SK-N-SH (cell line): ENCODE data around the gene PIR. TPM values are rescaled to one million over a fixed set of nuclear protein-coding genes. Genes with fewer than 3 reads are reported as not detected.

Experiments used
- CTCF ChIA-PET: fragments of 300-600, 350-600 bp; formaldehyde crosslinking; extraction: SDS; loops from one replicate; lab custom pipeline; 2021; lab: Yijun Ruan, JAX
- POLR2A ChIA-PET: fragments of 350-600 bp; sonication (Branson Sonifier 250); formaldehyde crosslinking; extraction: SDS; loops from one replicate; lab custom pipeline; 2020; ENCODE audit warnings: antibody characterized with exemption, inconsistent platforms; lab: Yijun Ruan, JAX
- DNase-seq: peaks from one replicate; pipeline ENCODE4 v3.0.0; 2012
- H2AFZ ChIP-seq: fragments of 200-600 bp; sonication (generic); 2 replicates; pipeline ENCODE4 v1.8.1; 2016; ENCODE audit warnings: antibody characterized with exemption, mild to moderate bottlenecking, low read depth
- H3F3A ChIP-seq: fragments of 200-600 bp; sonication (generic); replicated peaks from 2 replicates; pipeline ENCODE3; 2016; ENCODE audit warnings: antibody characterized with exemption, mild to moderate bottlenecking; ENCODE audit not compliant: insufficient read depth
- H3K27ac ChIP-seq, 2 experiments: fragments of 200-500 bp in 1 of 2; fragments of 200-600 bp in 1 of 2; sonication (Bioruptor generic) in 1 of 2; sonication (generic), shearing (Covaris generic) in 1 of 2; 2 replicates each; pipeline versions ENCODE4 v1.5.1 to v1.6.1; 2014 to 2016; ENCODE audit warnings: low read depth in 2 of 2, inconsistent platforms in 1 of 2, low read length in 1 of 2, mild to moderate bottlenecking in 1 of 2, mixed read lengths in 1 of 2
- H3K27me3 ChIP-seq: fragments of 200-600 bp; sonication (generic), shearing (Covaris generic); 2 replicates; pipeline ENCODE4 v1.6.1; 2016; ENCODE audit warnings: mixed run types; ENCODE audit not compliant: insufficient read depth
- H3K36me3 ChIP-seq, 2 experiments: fragments of 200-500 bp in 1 of 2; fragments of 200-600 bp in 1 of 2; sonication (Bioruptor generic) in 1 of 2; sonication (generic) in 1 of 2; replicated peaks in 1 of 2; 2 replicates each; pipeline versions ENCODE3 to v1.5.1; 2014 to 2016; ENCODE audit warnings: low read length in 1 of 2, mild to moderate bottlenecking in 1 of 2; ENCODE audit not compliant: insufficient read depth in 2 of 2, control insufficient read depth in 1 of 2
- H3K4me1 ChIP-seq, 2 experiments: fragments of 200-500 bp in 1 of 2; fragments of 200-600 bp in 1 of 2; sonication (Bioruptor generic) in 1 of 2; sonication (generic), shearing (Covaris generic) in 1 of 2; 2 replicates each; pipeline versions ENCODE4 v1.5.1 to v1.6.1; 2014 to 2016; ENCODE audit warnings: low read depth in 1 of 2, low read length in 1 of 2, mixed run types in 1 of 2; ENCODE audit not compliant: insufficient read depth in 2 of 2, control insufficient read depth in 1 of 2
- H3K4me2 ChIP-seq: fragments of 200-600 bp; sonication (generic), shearing (Covaris generic); 2 replicates; pipeline ENCODE4 v1.6.1; 2017; ENCODE audit warnings: mixed run types
- H3K4me3 ChIP-seq, 2 experiments: fragments of 200-500 bp in 1 of 2; fragments of 200-600 bp in 1 of 2; sonication (Bioruptor generic) in 1 of 2; sonication (generic), shearing (Covaris generic) in 1 of 2; 2 replicates each; pipeline versions ENCODE4 v1.5.1 to v1.8.1; 2014 to 2016; ENCODE audit warnings: low read depth in 2 of 2, inconsistent platforms in 1 of 2, low read length in 1 of 2, mild to moderate bottlenecking in 1 of 2, mixed read lengths in 1 of 2, moderate library complexity in 1 of 2
- H3K79me2 ChIP-seq: fragments of 200-600 bp; sonication (generic); 2 replicates; pipeline ENCODE4 v1.8.1; 2017; ENCODE audit warnings: mild to moderate bottlenecking; ENCODE audit not compliant: insufficient read depth
- H3K9ac ChIP-seq: fragments of 200-600 bp; sonication (generic); 2 replicates; pipeline ENCODE4 v1.6.1; 2017; ENCODE audit warnings: mixed run types
- H3K9me2 ChIP-seq: fragments of 200-600 bp; sonication (generic); 2 replicates; pipeline ENCODE4 v1.6.1; 2017; ENCODE audit warnings: mixed run types
- H3K9me3 ChIP-seq: fragments of 200-600 bp; sonication (generic); 2 replicates; pipeline ENCODE4 v1.6.1; 2017; ENCODE audit warnings: mixed run types, mild to moderate bottlenecking, moderate library complexity
- H4K20me1 ChIP-seq: fragments of 200-600 bp; sonication (generic); 2 replicates; pipeline ENCODE4 v1.6.1; 2017; ENCODE audit warnings: mild to moderate bottlenecking, mixed run types; ENCODE audit not compliant: insufficient read depth
- ELF1 ChIP-seq: IDR thresholded peaks from 2 replicates; pipeline ENCODE4 v1.4.0; 2012
- EP300 ChIP-seq, 2 experiments: IDR thresholded peaks; 2 replicates each; pipeline versions ENCODE4 v1.4.0 to v1.6.1; 2012; ENCODE audit warnings: borderline replicate concordance in 1 of 2, low read depth in 1 of 2, low read length in 1 of 2
- EZH2phosphoT487 ChIP-seq: fragments of 200-600 bp; sonication (generic); IDR thresholded peaks from 2 replicates; pipeline ENCODE4 v1.6.1; 2017; ENCODE audit warnings: low read depth, mixed run types, mild to moderate bottlenecking, antibody characterized with exemption, moderate library complexity, borderline replicate concordance
- FOSL2 ChIP-seq: IDR thresholded peaks from 2 replicates; pipeline ENCODE4 v1.4.0; 2012; ENCODE audit warnings: low read depth, mild to moderate bottlenecking, moderate library complexity, borderline replicate concordance
- FOXM1 ChIP-seq: IDR thresholded peaks from 2 replicates; pipeline ENCODE4 v1.4.0; 2012; ENCODE audit warnings: low read depth, mild to moderate bottlenecking
- GABPA ChIP-seq: IDR thresholded peaks from 2 replicates; pipeline ENCODE4 v1.4.0; 2012; ENCODE audit warnings: low read depth, mild to moderate bottlenecking
- GATA2 ChIP-seq: sonication (generic); formaldehyde crosslinking; IDR thresholded peaks from 2 replicates; pipeline ENCODE4 v1.5.0; 2020; ENCODE audit warnings: mild to moderate bottlenecking, missing genetic modification reagents
- JUND ChIP-seq: IDR thresholded peaks from 2 replicates; pipeline ENCODE4 v1.4.0; 2012
- MXI1 ChIP-seq: IDR thresholded peaks from 2 replicates; pipeline ENCODE4 v1.6.1; 2012; ENCODE audit warnings: mild to moderate bottlenecking, low read depth, low read length, improper control_type of control experiment
- NRF1 ChIP-seq: IDR thresholded peaks from 2 replicates; pipeline ENCODE4 v1.6.1; 2012; ENCODE audit warnings: low read depth, mild to moderate bottlenecking, low read length
- RAD21 ChIP-seq: IDR thresholded peaks from 2 replicates; pipeline ENCODE4 v1.6.1; 2012; ENCODE audit warnings: mild to moderate bottlenecking, low read length
- RCOR1 ChIP-seq: fragments of 150-350 bp; IDR thresholded peaks from 2 replicates; pipeline ENCODE4 v1.6.1; 2017; ENCODE audit warnings: antibody characterized with exemption, low read length
- RFX5 ChIP-seq: IDR thresholded peaks from 2 replicates; pipeline ENCODE4 v1.6.1; 2012; ENCODE audit warnings: mild to moderate bottlenecking, improper control_type of control experiment, low read length
- SIN3A ChIP-seq: IDR thresholded peaks from 2 replicates; pipeline ENCODE4 v1.6.1; 2012; ENCODE audit warnings: low read depth, mild to moderate bottlenecking, low read length, moderate library complexity, borderline replicate concordance
- WGBS: methylation state at CpG from one replicate; pipeline ENCODE4 v1.1.6; 2017; ENCODE audit warnings: low lambda C conversion rate; 5-methylcytosine and 5-hydroxymethylcytosine counted together
- polyA plus RNA-seq, 3 experiments: library from polyadenylated mRNA; depleted of rRNA; stranded (reverse); fragments of >200 nt; gene quantifications; 2 replicates each; pipeline ENCODE4 v1.2.3, GENCODE V29; 2012
- TF ChIP-seq, protein P1 (sequence below): IDR thresholded peaks from 2 replicates; pipeline ENCODE4 v1.4.0; 2012; ENCODE audit warnings: low read depth, borderline replicate concordance
- TF ChIP-seq, protein P2 (sequence below): fragments of 150-350 bp; IDR thresholded peaks from 2 replicates; pipeline ENCODE4 v1.6.1; 2017; ENCODE audit warnings: antibody characterized with exemption, low read length, low read depth, borderline replicate concordance
- TF ChIP-seq, protein P3 (sequence below): IDR thresholded peaks from 2 replicates; pipeline ENCODE4 v1.4.0; 2012; ENCODE audit warnings: low read depth
- TF ChIP-seq, protein P4 (sequence below): fragments of 150-350 bp; IDR thresholded peaks from 2 replicates; pipeline ENCODE4 v1.6.1; 2016; ENCODE audit warnings: mild to moderate bottlenecking, low read depth, low read length
- TF ChIP-seq, protein P5 (sequence below): fragments of 200-600 bp; sonication (generic); IDR thresholded peaks from 2 replicates; pipeline ENCODE4 v1.6.1; 2017; ENCODE audit warnings: antibody characterized with exemption, mild to moderate bottlenecking, moderate library complexity

PIR gene
- polyA plus RNA-seq, 1 of the 3 experiments (the other 2 are of a cell fraction), result 12.3 TPM

DNA sequence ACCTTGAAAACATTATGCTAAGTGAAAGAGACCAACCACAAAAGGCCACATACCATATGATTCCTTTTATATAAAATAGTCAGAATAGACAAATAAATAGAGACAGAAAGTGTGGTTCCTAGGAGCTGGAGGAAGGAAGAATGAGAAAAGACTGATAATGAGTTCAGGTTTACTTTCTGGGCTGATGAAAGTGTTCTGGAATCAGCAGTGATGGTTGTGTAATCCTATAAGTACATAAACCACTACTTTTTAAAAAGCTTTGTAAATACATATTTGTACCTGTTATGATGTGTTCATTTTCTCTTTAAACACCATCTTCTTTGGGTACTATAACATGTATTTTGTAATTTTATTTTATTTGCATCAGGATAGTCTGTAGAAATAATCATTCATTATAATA, 20.6 kb downstream of the PIR start:
- CTCF ChIA-PET, result interaction anchor here (2.2 to 2.3 kb wide), 2 partner anchors 21 to 93 kb away, joined by 18 read pairs; partner anchors contain the start of gene PIR

DNA sequence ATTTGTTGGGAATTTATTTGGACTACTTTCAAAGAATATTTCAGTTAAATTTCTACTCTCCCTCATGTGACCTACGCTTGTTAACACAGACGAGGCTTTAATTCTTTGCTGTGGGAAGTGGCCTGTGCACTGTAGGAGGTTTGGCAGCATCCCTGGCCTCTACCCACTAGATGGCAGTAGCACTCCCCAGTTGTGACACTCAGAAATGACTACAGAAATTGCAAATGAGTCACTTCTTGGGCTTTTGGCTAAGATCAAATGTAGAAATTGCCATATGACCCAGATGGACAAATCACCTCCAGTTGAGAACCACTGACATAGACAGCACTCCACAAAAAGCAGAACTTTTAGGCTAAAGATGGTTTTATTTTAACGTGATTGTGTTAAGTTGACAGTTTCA, 22.1 kb downstream of the PIR start:
- no peaks in the 10 kb centered on the region for H3K9me2 ChIP-seq
- 22% methylated on average over 3 of the region's 3 CpGs for WGBS
- H3K9ac ChIP-seq, result no peak overlapping the region
- ChIA-PET CTCF (interaction anchor here (0.6 to 2.3 kb wide), 15 partner anchors 11 to 172 kb away, joined by 3 to 18 read pairs (median 4); partner anchors contain the start of gene PIR), POLR2A (no interaction called here)
- H3F3A ChIP-seq, result no peaks in the 10 kb centered on the region
- no peak overlapping the region for H3K4me3 ChIP-seq
- no peak overlapping the region for H2AFZ ChIP-seq
- H3K79me2 ChIP-seq, result no peaks in the 10 kb centered on the region
- no peaks in the 10 kb centered on the region for H4K20me1 ChIP-seq
- DNase-seq, result peak; percentile 54
- no peaks in the 10 kb centered on the region for H3K27me3 ChIP-seq
- peaks cover 0 to 8% of the 10 kb centered on the region in 2 experiments; a peak in 2 of 4 replicates for H3K4me1 ChIP-seq
- H3K36me3 ChIP-seq, result peaks cover 0 to 2% of the 10 kb centered on the region in 2 experiments
- H3K9me3 ChIP-seq, result no peaks in the 10 kb centered on the region
- H3K27ac ChIP-seq, result no peak overlapping the region; a peak in 2 of 4 replicates
- H3K4me2 ChIP-seq, result no peak overlapping the region
- TF ChIP-seq ELF1, result no peak
- no peak for TF ChIP-seq EP300 (IDR thresholded peaks at IDR 0.05; ENCODE audit: borderline replicate concordance in 1 of 2, low read depth in 1 of 2, low read length in 1 of 2)
- TF ChIP-seq JUND, result no peak
- no peak for TF ChIP-seq RFX5
- TF ChIP-seq SIN3A, result no peak
- peak; percentile 85 for TF ChIP-seq RAD21
- TF ChIP-seq, protein P1, sequence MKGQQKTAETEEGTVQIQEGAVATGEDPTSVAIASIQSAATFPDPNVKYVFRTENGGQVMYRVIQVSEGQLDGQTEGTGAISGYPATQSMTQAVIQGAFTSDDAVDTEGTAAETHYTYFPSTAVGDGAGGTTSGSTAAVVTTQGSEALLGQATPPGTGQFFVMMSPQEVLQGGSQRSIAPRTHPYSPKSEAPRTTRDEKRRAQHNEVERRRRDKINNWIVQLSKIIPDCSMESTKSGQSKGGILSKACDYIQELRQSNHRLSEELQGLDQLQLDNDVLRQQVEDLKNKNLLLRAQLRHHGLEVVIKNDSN, result no peak
- peak; percentile 39; the same call in 1 of the 2 replicates for TF ChIP-seq FOSL2
- TF ChIP-seq, protein P2, sequence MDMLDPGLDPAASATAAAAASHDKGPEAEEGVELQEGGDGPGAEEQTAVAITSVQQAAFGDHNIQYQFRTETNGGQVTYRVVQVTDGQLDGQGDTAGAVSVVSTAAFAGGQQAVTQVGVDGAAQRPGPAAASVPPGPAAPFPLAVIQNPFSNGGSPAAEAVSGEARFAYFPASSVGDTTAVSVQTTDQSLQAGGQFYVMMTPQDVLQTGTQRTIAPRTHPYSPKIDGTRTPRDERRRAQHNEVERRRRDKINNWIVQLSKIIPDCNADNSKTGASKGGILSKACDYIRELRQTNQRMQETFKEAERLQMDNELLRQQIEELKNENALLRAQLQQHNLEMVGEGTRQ, result no peak
- TF ChIP-seq MXI1, result no peak
- no peak for TF ChIP-seq RCOR1
- TF ChIP-seq NRF1, result no peak
- no peak for TF ChIP-seq FOXM1
- TF ChIP-seq, protein P3, sequence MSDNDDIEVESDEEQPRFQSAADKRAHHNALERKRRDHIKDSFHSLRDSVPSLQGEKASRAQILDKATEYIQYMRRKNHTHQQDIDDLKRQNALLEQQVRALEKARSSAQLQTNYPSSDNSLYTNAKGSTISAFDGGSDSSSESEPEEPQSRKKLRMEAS, result no peak

More for the DNA sequence above, 20.6 kb downstream of the PIR start:
- H4K20me1 ChIP-seq, result no peaks in the 10 kb centered on the region
- no peak for DNase-seq
- H2AFZ ChIP-seq, result no peak overlapping the region
- no peaks in the 10 kb centered on the region for H3K27me3 ChIP-seq
- H3K36me3 ChIP-seq, result peaks cover 0 to 9% of the 10 kb centered on the region in 2 experiments
- no peaks in the 10 kb centered on the region for H3K9me3 ChIP-seq
- no peaks in the 10 kb centered on the region for H3K9me2 ChIP-seq
- no peak overlapping the region for H3K4me2 ChIP-seq
- no peak for TF ChIP-seq MXI1
- no peak for TF ChIP-seq ELF1
- TF ChIP-seq, protein P2, result no peak
- no peak for TF ChIP-seq GATA2 (CRISPR knock-in tag)
- TF ChIP-seq, protein P4, sequence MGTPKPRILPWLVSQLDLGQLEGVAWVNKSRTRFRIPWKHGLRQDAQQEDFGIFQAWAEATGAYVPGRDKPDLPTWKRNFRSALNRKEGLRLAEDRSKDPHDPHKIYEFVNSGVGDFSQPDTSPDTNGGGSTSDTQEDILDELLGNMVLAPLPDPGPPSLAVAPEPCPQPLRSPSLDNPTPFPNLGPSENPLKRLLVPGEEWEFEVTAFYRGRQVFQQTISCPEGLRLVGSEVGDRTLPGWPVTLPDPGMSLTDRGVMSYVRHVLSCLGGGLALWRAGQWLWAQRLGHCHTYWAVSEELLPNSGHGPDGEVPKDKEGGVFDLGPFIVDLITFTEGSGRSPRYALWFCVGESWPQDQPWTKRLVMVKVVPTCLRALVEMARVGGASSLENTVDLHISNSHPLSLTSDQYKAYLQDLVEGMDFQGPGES, result no peak
- TF ChIP-seq RFX5, result no peak
- TF ChIP-seq, protein P5, sequence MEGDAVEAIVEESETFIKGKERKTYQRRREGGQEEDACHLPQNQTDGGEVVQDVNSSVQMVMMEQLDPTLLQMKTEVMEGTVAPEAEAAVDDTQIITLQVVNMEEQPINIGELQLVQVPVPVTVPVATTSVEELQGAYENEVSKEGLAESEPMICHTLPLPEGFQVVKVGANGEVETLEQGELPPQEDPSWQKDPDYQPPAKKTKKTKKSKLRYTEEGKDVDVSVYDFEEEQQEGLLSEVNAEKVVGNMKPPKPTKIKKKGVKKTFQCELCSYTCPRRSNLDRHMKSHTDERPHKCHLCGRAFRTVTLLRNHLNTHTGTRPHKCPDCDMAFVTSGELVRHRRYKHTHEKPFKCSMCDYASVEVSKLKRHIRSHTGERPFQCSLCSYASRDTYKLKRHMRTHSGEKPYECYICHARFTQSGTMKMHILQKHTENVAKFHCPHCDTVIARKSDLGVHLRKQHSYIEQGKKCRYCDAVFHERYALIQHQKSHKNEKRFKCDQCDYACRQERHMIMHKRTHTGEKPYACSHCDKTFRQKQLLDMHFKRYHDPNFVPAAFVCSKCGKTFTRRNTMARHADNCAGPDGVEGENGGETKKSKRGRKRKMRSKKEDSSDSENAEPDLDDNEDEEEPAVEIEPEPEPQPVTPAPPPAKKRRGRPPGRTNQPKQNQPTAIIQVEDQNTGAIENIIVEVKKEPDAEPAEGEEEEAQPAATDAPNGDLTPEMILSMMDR, result no peak
- no peak for TF ChIP-seq SIN3A
- no peak for TF ChIP-seq RAD21
- no peak for TF ChIP-seq EZH2phosphoT487
- TF ChIP-seq, protein P3, result no peak
- TF ChIP-seq GABPA, result no peak
- no peaks in the 10 kb centered on the region; a peak in 1 of 4 replicates for H3K4me1 ChIP-seq
- no peaks in the 10 kb centered on the region for H3K79me2 ChIP-seq
- no peak overlapping the region for H3K9ac ChIP-seq
- POLR2A ChIA-PET, result no interaction called here
- no peaks in the 10 kb centered on the region for H3F3A ChIP-seq
- H3K27ac ChIP-seq, result no peak overlapping the region; a peak in 1 of 4 replicates
- H3K4me3 ChIP-seq, result no peak overlapping the region
